ENCODE measurements around the gene CLDND2. TPM values are rescaled to one million over a fixed set of nuclear protein-coding genes. Genes with fewer than 3 reads are reported as not detected.
A peak's percentile ranks its signal among the peaks of the same experiment; 100 is the strongest.

Gene CLDND2
- total RNA-seq, 1 experiment from 2014 or later: 1.8 TPM

GRCh38 chr19:51338563-51339312 lies 30.1 kb downstream of the CLDND2 start:
- Histone ChIP-seq H3K79me2 (ENCODE audit: insufficient read depth, low read length) (no peaks in the 10 kb centered on the region), H3K4me2 (ENCODE audit: low read length) (peak overlapping the region; percentile 90), H2AFZ (ENCODE audit: low read depth, low read length, poor library complexity, severe bottlenecking) (peak overlapping the region; percentile 95), H3K4me3 (replicated peaks in 1 of 2; ENCODE audit: low read depth in 1 of 2, low read length in 2 of 2) (peak overlapping the region; percentile 54 to 67), H3K9me3 (ENCODE audit: control insufficient read depth in 1 of 2, insufficient read depth in 1 of 2, low read depth in 1 of 2, low read length in 2 of 2) (no peaks in the 10 kb centered on the region), H3K9me2 (ENCODE audit: insufficient read depth) (no peaks in the 10 kb centered on the region), H3K4me1 (ENCODE audit: control insufficient read depth in 1 of 2, insufficient read depth in 2 of 2, low read length in 2 of 2) (peaks cover 5 to 45% of the 10 kb centered on the region in 2 experiments; a peak in 3 of 4 replicates), H3K36me3 (ENCODE audit: control insufficient read depth in 1 of 2, insufficient read depth in 2 of 2, low read length in 2 of 2) (no peaks in the 10 kb centered on the region), H3K27me3 (ENCODE audit: insufficient read depth, low read length) (no peaks in the 10 kb centered on the region), H4K20me1 (ENCODE audit: insufficient read depth) (no peaks in the 10 kb centered on the region), H3K27ac (ENCODE audit: low read depth, low read length) (peak overlapping the region; percentile 55), H3K9ac (ENCODE audit: low read length) (peak overlapping the region; percentile 70)
- no peak for TF ChIP-seq TCF7L2 (IDR thresholded peaks at IDR 0.05; ENCODE audit: borderline replicate concordance, extremely low read depth, insufficient read depth, insufficient read length)
- TF ChIP-seq RAD21 (IDR thresholded peaks at IDR 0.05; ENCODE audit: low read depth): peak; percentile 86
- TF ChIP-seq YY1 (IDR thresholded peaks at IDR 0.05; ENCODE audit: extremely low read depth, insufficient replicate concordance, low read depth, low read length): peak; percentile 33
- TF ChIP-seq SRF (IDR thresholded peaks at IDR 0.05; ENCODE audit: low read depth): no peak
- no peak for TF ChIP-seq EZH2phosphoT487 (IDR thresholded peaks at IDR 0.05; ENCODE audit: borderline replicate concordance)
- TF ChIP-seq EGR1 (IDR thresholded peaks at IDR 0.05; ENCODE audit: low read depth): no peak
- TF ChIP-seq ZFX (IDR thresholded peaks at IDR 0.05): no peak
- TF ChIP-seq EZH2 (IDR thresholded peaks at IDR 0.05): no peak
- no peak for TF ChIP-seq ZNF274 (IDR thresholded peaks at IDR 0.05; ENCODE audit: low read depth, low read length)
- peak; percentile 70; the same call in 1 of the 2 replicates for TF ChIP-seq MAX (IDR thresholded peaks at IDR 0.05)
- TF ChIP-seq JUND (IDR thresholded peaks at IDR 0.05): no peak
- TF ChIP-seq, protein P1, sequence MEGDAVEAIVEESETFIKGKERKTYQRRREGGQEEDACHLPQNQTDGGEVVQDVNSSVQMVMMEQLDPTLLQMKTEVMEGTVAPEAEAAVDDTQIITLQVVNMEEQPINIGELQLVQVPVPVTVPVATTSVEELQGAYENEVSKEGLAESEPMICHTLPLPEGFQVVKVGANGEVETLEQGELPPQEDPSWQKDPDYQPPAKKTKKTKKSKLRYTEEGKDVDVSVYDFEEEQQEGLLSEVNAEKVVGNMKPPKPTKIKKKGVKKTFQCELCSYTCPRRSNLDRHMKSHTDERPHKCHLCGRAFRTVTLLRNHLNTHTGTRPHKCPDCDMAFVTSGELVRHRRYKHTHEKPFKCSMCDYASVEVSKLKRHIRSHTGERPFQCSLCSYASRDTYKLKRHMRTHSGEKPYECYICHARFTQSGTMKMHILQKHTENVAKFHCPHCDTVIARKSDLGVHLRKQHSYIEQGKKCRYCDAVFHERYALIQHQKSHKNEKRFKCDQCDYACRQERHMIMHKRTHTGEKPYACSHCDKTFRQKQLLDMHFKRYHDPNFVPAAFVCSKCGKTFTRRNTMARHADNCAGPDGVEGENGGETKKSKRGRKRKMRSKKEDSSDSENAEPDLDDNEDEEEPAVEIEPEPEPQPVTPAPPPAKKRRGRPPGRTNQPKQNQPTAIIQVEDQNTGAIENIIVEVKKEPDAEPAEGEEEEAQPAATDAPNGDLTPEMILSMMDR (IDR thresholded peaks at IDR 0.05 in 2 of 3, conservative IDR thresholded peaks at IDR 0.05 in 1 of 3; ENCODE audit: borderline replicate concordance in 1 of 3, insufficient read depth in 1 of 3, low read depth in 2 of 3, low read length in 2 of 3): peak; percentile 86 to 92 (median 89)
- no peak for TF ChIP-seq ELF1 (IDR thresholded peaks at IDR 0.05; ENCODE audit: borderline replicate concordance, low read depth)
- TF ChIP-seq FOSL1 (IDR thresholded peaks at IDR 0.05; ENCODE audit: low read depth): no peak
- peak; percentile 34; the same call in 1 of the 2 replicates for TF ChIP-seq POLR2AphosphoS5 (IDR thresholded peaks at IDR 0.05; ENCODE audit: low read depth, low read length)
- TF ChIP-seq SIN3A (IDR thresholded peaks at IDR 0.05; ENCODE audit: low read depth): no peak
- no peak for TF ChIP-seq POLR2A (IDR thresholded peaks at IDR 0.05; ENCODE audit: borderline replicate concordance, extremely low read depth, insufficient read depth, insufficient read length)
- TF ChIP-seq, protein P2, sequence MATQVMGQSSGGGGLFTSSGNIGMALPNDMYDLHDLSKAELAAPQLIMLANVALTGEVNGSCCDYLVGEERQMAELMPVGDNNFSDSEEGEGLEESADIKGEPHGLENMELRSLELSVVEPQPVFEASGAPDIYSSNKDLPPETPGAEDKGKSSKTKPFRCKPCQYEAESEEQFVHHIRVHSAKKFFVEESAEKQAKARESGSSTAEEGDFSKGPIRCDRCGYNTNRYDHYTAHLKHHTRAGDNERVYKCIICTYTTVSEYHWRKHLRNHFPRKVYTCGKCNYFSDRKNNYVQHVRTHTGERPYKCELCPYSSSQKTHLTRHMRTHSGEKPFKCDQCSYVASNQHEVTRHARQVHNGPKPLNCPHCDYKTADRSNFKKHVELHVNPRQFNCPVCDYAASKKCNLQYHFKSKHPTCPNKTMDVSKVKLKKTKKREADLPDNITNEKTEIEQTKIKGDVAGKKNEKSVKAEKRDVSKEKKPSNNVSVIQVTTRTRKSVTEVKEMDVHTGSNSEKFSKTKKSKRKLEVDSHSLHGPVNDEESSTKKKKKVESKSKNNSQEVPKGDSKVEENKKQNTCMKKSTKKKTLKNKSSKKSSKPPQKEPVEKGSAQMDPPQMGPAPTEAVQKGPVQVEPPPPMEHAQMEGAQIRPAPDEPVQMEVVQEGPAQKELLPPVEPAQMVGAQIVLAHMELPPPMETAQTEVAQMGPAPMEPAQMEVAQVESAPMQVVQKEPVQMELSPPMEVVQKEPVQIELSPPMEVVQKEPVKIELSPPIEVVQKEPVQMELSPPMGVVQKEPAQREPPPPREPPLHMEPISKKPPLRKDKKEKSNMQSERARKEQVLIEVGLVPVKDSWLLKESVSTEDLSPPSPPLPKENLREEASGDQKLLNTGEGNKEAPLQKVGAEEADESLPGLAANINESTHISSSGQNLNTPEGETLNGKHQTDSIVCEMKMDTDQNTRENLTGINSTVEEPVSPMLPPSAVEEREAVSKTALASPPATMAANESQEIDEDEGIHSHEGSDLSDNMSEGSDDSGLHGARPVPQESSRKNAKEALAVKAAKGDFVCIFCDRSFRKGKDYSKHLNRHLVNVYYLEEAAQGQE (IDR thresholded peaks at IDR 0.05; ENCODE audit: low read depth): no peak
- intact Hi-C loops (cut with micrococcal nuclease): loop anchor here (1.0 kb wide), 5 partner anchors 29 to 319 kb away; no protein-coding TSS in a partner anchor
- no TSS peak for BruUV-seq (replicated peaks)
- peak; percentile 56 for DNase-seq (ENCODE audit: low read depth, low spot score)
- CTCF ChIA-PET: interaction anchor here (0.7 to 1.6 kb wide), 10 partner anchors 14 to 323 kb away, joined by 3 to 21 read pairs (median 7); no protein-coding TSS in a partner anchor
- ATAC-seq: peak; percentile 76
- RAD21 ChIA-PET (ENCODE audit: low non-redundant PET in 1 of 2, low total read pairs in 2 of 2, uncharacterized antibody in 2 of 2, unreplicated experiment in 2 of 2): interaction anchor here in 1 of 2 experiments (0.6 to 1.0 kb wide), 3 partner anchors 69 to 101 kb away, joined by 3 to 4 read pairs (median 4); no protein-coding TSS in a partner anchor
- POLR2A ChIA-PET: interaction anchor here (0.9 to 1.7 kb wide), 2 partner anchors 21 to 29 kb away, joined by 5 to 12 read pairs; no protein-coding TSS in a partner anchor
